ENCODE results near the gene PRPF6. TPM values are rescaled to one million over a fixed set of nuclear protein-coding genes. Genes with fewer than 3 reads are reported as not detected.

PRPF6 gene
- total and polyA plus RNA-seq, 8 donors: 27.2 to 49.2 (median 35.7) TPM

GRCh38 chr20:64040231-64041039, 59.5 kb downstream of the PRPF6 start:
- WGBS, 2 donors: 63 to 68% methylated on average over 12 of the region's 12 CpGs
- Histone ChIP-seq H3K27ac (no peak overlapping the region), H3K4me1 (peaks cover 0 to 5% (median 0%) of the 10 kb centered on the region in 3 donors)

GRCh38 chr20:64041040-64041780, 60.3 kb downstream of the PRPF6 start:
- FAIRE-seq (no peak), ATAC-seq (no peak), DNase-seq (peak in 2 of 6 donors; percentile 21 to 60)
- no peaks in the 10 kb centered on the region for H3K27me3 ChIP-seq
- no peak for TF ChIP-seq CTCF (IDR thresholded peaks at IDR 0.05)
- peaks cover 0 to 5% (median 0%) of the 10 kb centered on the region in 3 donors for H3K4me1 ChIP-seq
- WGBS, 2 donors: 63 to 80% methylated on average over 14 to 15 of the region's 15 CpGs
- H3K27ac ChIP-seq: no peak overlapping the region
- no peaks in the 10 kb centered on the region for H3K36me3 ChIP-seq
- intact Hi-C loops (cut with DNase I): no loop called here
- H3K4me3 ChIP-seq: no peak overlapping the region
- no peaks in the 10 kb centered on the region for H3K9me3 ChIP-seq

More at GRCh38 chr20:64040231-64041039, 59.5 kb downstream of the PRPF6 start:
- ATAC-seq: no peak
- Histone ChIP-seq H3K9me3 (no peaks in the 10 kb centered on the region), H3K36me3 (no peaks in the 10 kb centered on the region), H3K4me3 (no peak overlapping the region), H3K27me3 (no peaks in the 10 kb centered on the region)
- intact Hi-C loops (cut with DNase I): no loop called here
- TF ChIP-seq CTCF (IDR thresholded peaks at IDR 0.05): no peak
- no peak for FAIRE-seq
- DNase-seq: peak in 2 of 6 donors; percentile 37 to 78

- Histone ChIP-seq H3K27me3 (no peaks in the 10 kb centered on the region), H3K36me3 (no peaks in the 10 kb centered on the region), H3K27ac (no peak overlapping the region), H3K9me3 (no peaks in the 10 kb centered on the region), H3K4me3 (peak overlapping the region in 2 of 4 donors; percentile 42 to 49), H3K4me1 (peaks cover 0 to 5% (median 0%) of the 10 kb centered on the region in 3 donors)
- ATAC-seq (no peak), DNase-seq (peak in 2 of 6 donors; percentile 23 to 67), FAIRE-seq (no peak)
- intact Hi-C loops (cut with DNase I): no loop called here
- no peak for TF ChIP-seq CTCF (IDR thresholded peaks at IDR 0.05)
- WGBS, 2 donors: 44 to 52% methylated on average over 11 of the region's 11 CpGs
Observed at GRCh38 chr20:64041781-64042053, 60.8 kb downstream of the PRPF6 start.

GRCh38 chr20:64042054-64042781, 61.3 kb downstream of the PRPF6 start:
- 5 to 9% methylated on average over 49 to 55 of the region's 55 CpGs for WGBS, 2 donors
- Histone ChIP-seq H3K4me3 (peak overlapping the region; percentile 14 to 49 (median 41)), H3K27ac (no peak overlapping the region)

More at GRCh38 chr20:64042054-64042781, 61.3 kb downstream of the PRPF6 start:
- no peak for FAIRE-seq
- no peaks in the 10 kb centered on the region for H3K36me3 ChIP-seq
- intact Hi-C loops (cut with DNase I): no loop called here
- peak in 2 of 6 donors; percentile 30 to 51 for DNase-seq
- H3K4me1 ChIP-seq: peaks cover 0 to 5% (median 0%) of the 10 kb centered on the region in 3 donors
- H3K9me3 ChIP-seq: no peaks in the 10 kb centered on the region
- no peak for TF ChIP-seq CTCF (IDR thresholded peaks at IDR 0.05)
- ATAC-seq: no peak
- peaks cover 0 to under 1% (median 0%) of the 10 kb centered on the region in 4 donors for H3K27me3 ChIP-seq
